ENCODE data around the gene CHD5.

DNA sequence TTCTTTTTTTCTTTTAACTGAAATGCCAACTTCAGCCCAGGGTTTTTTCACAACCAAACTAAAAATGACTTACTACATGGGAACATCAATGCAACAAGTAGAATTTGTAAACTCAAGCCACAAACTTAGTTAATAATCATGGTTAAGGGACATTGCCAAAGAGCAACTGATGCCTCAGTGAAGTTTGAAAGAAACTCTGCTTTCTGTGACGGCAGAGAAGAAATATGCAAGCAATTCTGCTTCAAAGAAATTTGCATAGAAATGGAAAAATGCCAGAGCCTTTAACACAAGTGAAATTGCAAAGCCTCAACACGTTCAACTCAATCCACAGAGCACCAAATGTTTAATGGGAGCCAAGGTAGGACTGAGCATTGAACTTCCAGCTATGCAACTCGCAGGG, 5.0 kb upstream of the CHD5 start:
- TF ChIP-seq CTCF (IDR thresholded peaks at IDR 0.05; ENCODE audit: poor library complexity, severe bottlenecking) (no peak), EZH2 (IDR thresholded peaks at IDR 0.05; ENCODE audit: borderline replicate concordance, insufficient read depth, low read length, poor library complexity, severe bottlenecking) (no peak), POLR2AphosphoS5 (IDR thresholded peaks at IDR 0.05) (no peak), TAF1 (IDR thresholded peaks at IDR 0.05; ENCODE audit: low read depth) (no peak), EP300 (conservative IDR thresholded peaks at IDR 0.05; ENCODE audit: poor library complexity, severe bottlenecking) (no peak)

Measured in neural cell (in vitro differentiated cells).